ENCODE results near the gene UGT2A1.

Gene UGT2A1

GRCh38 chr4:69584135-69584534 lies 68.9 kb downstream of the UGT2A1 start:
- no peak for DNase-seq

GRCh38 chr4:69583543-69583942 lies 69.5 kb downstream of the UGT2A1 start:
- DNase-seq, result no peak

- no peak for DNase-seq
Observed at GRCh38 chr4:69577245-69577644, 75.8 kb downstream of the UGT2A1 start.

GRCh38 chr4:69576251-69576877 lies 76.7 kb downstream of the UGT2A1 start:
- DNase-seq, result no peak

- DNase-seq, result no peak
Observed at GRCh38 chr4:69568787-69569186, 84.3 kb downstream of the UGT2A1 start.

- no peak for DNase-seq
Observed at GRCh38 chr4:69563424-69563823, 89.6 kb downstream of the UGT2A1 start.

- no peak for DNase-seq
Observed at GRCh38 chr4:69549651-69550050, 103.4 kb downstream of the UGT2A1 start.

- DNase-seq, result no peak
Observed at GRCh38 chr4:69546134-69546765, 106.8 kb downstream of the UGT2A1 start.

All from activated CD8-positive, alpha-beta memory T cell treated with anti-CD3 and anti-CD28 coated beads for 24 hours (primary cell).